C4-2B (cell line): ENCODE measurements around the gene LARP4B.

Source experiments
- H3K27ac ChIP-seq: fragments of 450-650 bp; 2 replicates; pipeline ENCODE4 v1.5.1; 2017
- ZFX ChIP-seq: fragments of 450-650 bp; IDR thresholded peaks from 2 replicates; pipeline ENCODE4 v1.6.1; 2017
- TF ChIP-seq, protein P1 (sequence below): fragments of 450-650 bp; conservative IDR thresholded peaks from 2 replicates; pipeline ENCODE4 v1.5.1; 2017; ENCODE audit warnings: mild to moderate bottlenecking

LARP4B gene

DNA sequence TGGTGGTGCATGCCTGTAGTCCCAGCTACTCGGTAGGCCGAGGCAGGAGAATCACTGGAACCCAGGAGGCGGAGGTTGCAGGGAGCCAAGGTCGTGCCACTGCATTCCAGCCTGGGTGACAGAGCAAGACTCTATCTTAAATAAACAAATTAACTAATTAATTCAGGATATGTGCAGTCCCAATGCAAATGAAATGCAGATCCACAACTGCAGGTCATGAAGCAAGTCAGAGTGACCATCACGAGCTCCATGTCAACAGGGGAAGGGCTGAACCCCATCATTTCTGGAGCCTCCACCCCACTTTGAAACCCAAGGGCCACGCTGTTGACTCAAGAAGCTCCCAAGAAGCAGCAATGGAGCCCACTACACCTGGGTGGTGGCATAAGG lies 115.4 kb downstream of the LARP4B start:
- TF ChIP-seq, protein P1, sequence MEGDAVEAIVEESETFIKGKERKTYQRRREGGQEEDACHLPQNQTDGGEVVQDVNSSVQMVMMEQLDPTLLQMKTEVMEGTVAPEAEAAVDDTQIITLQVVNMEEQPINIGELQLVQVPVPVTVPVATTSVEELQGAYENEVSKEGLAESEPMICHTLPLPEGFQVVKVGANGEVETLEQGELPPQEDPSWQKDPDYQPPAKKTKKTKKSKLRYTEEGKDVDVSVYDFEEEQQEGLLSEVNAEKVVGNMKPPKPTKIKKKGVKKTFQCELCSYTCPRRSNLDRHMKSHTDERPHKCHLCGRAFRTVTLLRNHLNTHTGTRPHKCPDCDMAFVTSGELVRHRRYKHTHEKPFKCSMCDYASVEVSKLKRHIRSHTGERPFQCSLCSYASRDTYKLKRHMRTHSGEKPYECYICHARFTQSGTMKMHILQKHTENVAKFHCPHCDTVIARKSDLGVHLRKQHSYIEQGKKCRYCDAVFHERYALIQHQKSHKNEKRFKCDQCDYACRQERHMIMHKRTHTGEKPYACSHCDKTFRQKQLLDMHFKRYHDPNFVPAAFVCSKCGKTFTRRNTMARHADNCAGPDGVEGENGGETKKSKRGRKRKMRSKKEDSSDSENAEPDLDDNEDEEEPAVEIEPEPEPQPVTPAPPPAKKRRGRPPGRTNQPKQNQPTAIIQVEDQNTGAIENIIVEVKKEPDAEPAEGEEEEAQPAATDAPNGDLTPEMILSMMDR = no peak
- no peak for TF ChIP-seq ZFX
- H3K27ac ChIP-seq = no peak overlapping the region

DNA sequence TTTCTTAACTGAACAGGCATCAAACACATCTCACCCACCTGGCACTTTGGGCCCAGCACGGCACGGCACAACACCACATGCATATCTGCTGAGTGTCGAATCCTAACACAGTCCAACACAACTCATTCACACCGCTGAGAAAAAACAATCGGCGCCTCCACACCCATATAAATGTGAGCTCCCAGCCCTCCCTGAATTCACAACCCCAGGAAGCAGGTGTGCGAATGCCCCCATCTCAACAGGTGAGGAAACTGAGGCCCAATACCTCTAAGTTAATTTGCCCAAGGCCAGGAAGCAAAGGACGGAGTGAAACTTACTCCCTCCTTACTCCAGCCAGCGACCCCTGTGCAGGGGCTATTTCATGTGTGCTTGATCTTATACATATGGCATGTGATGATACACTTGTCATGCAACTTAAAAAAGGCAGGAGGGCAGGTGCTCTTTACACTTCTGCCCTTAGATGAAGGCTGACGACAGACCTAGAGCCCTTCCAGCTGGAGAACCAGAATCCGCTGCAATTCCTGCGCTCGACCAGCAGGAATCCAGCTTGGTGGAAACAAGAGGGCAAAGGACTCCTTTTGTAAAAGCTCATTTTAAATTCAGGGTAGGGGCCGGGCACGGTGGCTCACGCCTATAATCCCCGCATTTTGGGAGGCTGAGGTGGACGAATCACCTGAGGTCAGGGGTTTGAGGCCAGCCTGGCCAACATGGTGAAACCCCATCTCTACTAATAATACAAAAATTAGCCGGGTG lies 116.0 kb downstream of the LARP4B start:
- no peak overlapping the region for H3K27ac ChIP-seq
- TF ChIP-seq, protein P1 = no peak
- TF ChIP-seq ZFX = no peak

DNA sequence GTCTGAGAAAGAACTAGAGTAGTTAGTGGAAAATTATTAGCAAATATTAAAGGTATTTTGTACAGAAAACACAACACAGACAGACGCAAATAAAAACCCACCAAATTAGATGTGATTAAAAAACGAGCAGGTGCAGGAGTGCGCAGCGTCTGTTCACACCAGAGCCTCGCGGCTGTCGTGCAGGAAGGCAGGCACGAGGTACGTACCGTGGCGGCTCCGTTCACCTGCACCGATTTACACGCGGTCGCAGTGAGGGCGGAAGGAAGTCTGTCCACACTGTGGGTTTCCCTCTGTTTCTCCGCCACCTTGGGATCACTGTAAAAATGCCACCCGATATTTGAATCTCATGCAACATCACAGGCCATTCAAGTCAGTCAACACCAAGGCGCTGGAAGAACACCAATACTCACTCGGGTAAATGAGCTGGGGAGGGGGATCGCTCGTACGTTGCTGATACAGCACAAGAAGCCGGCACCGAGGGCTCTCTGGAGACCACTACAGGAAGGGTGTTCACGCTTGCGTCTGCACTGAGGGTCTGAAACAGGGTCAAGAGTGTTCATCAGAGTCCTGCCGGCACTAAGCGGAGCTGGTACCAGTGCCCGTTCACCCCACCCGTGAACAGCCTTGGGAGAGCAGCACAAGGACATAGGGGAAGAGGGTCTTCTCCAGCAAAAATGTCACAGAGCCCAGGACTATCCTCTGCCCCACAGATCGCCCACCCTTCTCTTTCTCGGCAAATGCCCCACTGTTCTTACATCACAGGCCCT lies 116.8 kb downstream of the LARP4B start:
- TF ChIP-seq ZFX = no peak
- TF ChIP-seq, protein P1 = no peak
- no peak overlapping the region for H3K27ac ChIP-seq

GRCh38 chr10:813286-813685 lies 118.2 kb downstream of the LARP4B start:
- no peak for TF ChIP-seq ZFX
- TF ChIP-seq, protein P1 = no peak
- H3K27ac ChIP-seq = no peak overlapping the region

GRCh38 chr10:812787-813186 lies 118.7 kb downstream of the LARP4B start:
- no peak for TF ChIP-seq ZFX
- TF ChIP-seq, protein P1 = no peak
- no peak overlapping the region for H3K27ac ChIP-seq

GRCh38 chr10:811379-812175 lies 119.9 kb downstream of the LARP4B start:
- H3K27ac ChIP-seq = no peak overlapping the region
- no peak for TF ChIP-seq ZFX
- TF ChIP-seq, protein P1 = no peak
